CD4-positive, alpha-beta T cell treated with Interleukin-17A for 1 hour (primary cell): ENCODE results near the gene RTP3.

Source experiments
- DNase-seq: peaks from one replicate; pipeline ENCODE4 v3.0.0-alpha.2; 2020

Gene RTP3

GRCh38 chr3:46497556-46498265 lies at the start of gene RTP3:
Gene RTP3, plus strand, starts transcription at chr3:46497976. Its CDS starts 87 bp downstream, at chr3:46498063.
- no peak for DNase-seq

GRCh38 chr3:46448721-46449120 lies 49.1 kb upstream of the RTP3 start:
- DNase-seq = no peak

- no peak for DNase-seq
These were observed 47.8 kb upstream of the RTP3 start for GRCh38 chr3:46449755-46450552.

GRCh38 chr3:46453526-46454208 lies 44.1 kb upstream of the RTP3 start:
- no peak for DNase-seq

GRCh38 chr3:46454209-46454595 lies 43.6 kb upstream of the RTP3 start:
- DNase-seq = no peak

GRCh38 chr3:46454606-46455005 lies 43.2 kb upstream of the RTP3 start:
- DNase-seq = no peak

- no peak for DNase-seq
These were observed 42.3 kb upstream of the RTP3 start for GRCh38 chr3:46455231-46456115.

- no peak for DNase-seq
These were observed 41.7 kb upstream of the RTP3 start for GRCh38 chr3:46456118-46456517.

- DNase-seq = no peak
These were observed 37.7 kb upstream of the RTP3 start for GRCh38 chr3:46460051-46460450.

GRCh38 chr3:46462111-46462510 lies 35.7 kb upstream of the RTP3 start:
- DNase-seq = no peak

- DNase-seq = no peak
These were observed 35.3 kb upstream of the RTP3 start for GRCh38 chr3:46462511-46462910.

GRCh38 chr3:46463120-46463867 lies 34.5 kb upstream of the RTP3 start:
- DNase-seq = no peak

GRCh38 chr3:46463868-46464241 lies 33.9 kb upstream of the RTP3 start:
- DNase-seq = no peak

GRCh38 chr3:46464326-46465195 lies 33.2 kb upstream of the RTP3 start, which contains the start of gene LTF:
Gene LTF, minus strand, starts transcription at chr3:46464905. Its CDS starts 38 bp downstream, at chr3:46464867.
- no peak for DNase-seq

- no peak for DNase-seq
These were observed 32.6 kb upstream of the RTP3 start for GRCh38 chr3:46465196-46465520.

- DNase-seq = no peak
These were observed 31.5 kb upstream of the RTP3 start for GRCh38 chr3:46466273-46466672.

GRCh38 chr3:46466871-46467403 lies 30.8 kb upstream of the RTP3 start:
- DNase-seq = no peak

- DNase-seq = no peak
These were observed 30.2 kb upstream of the RTP3 start for GRCh38 chr3:46467562-46467961.

GRCh38 chr3:46468753-46469600 lies 28.8 kb upstream of the RTP3 start:
- no peak for DNase-seq
